ENCODE data around the gene PLXNA4.

DNA sequence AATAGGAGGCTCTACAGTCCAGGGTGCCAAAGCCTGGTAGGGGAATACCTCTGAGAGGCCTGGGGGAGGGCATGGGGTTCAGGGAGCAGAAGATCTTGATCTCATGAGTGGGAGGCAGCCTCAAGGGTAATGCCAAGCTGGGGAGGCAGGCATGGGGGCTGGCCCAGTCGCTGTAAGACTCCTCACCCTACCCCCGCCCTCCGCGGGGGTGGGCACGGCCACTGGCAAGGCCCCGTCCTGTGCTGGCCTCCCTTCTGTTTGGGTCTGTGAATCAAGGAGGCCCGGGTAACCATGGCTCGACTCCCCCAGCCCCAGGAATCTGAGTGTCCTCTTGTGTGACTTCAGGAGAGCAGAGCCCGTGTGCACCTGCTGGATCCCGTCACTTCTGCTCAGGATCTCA is 473.9 kb downstream of the PLXNA4 start:
- TF ChIP-seq POLR2A (IDR thresholded peaks at IDR 0.05; ENCODE audit: extremely low read depth, insufficient read length) (no peak), CTCF (IDR thresholded peaks at IDR 0.05; ENCODE audit: low read depth, low read length) (no peak), MAX (IDR thresholded peaks at IDR 0.05; ENCODE audit: low read depth, low read length) (no peak), MYC (IDR thresholded peaks at IDR 0.05; ENCODE audit: low read depth, low read length) (no peak)
